Smooth muscle cell (in vitro differentiated cells): ENCODE results near the gene PRKAR1B. TPM values are rescaled to one million over a fixed set of nuclear protein-coding genes. Genes with fewer than 3 reads are reported as not detected.

Source experiments
- DNase-seq: peaks from one replicate; lab custom pipeline; 2025; ENCODE audit not compliant: unreplicated experiment; lab: John Stamatoyannopoulos, UW
- H2AFZ ChIP-seq: fragments of 200-600 bp; sonication (generic); 2 replicates; pipeline ENCODE4 v1.6.0; 2016; ENCODE audit warnings: antibody characterized with exemption, low read depth, mild to moderate bottlenecking
- H3F3A ChIP-seq: fragments of 200-600 bp; sonication (generic); 2 replicates; pipeline ENCODE4 v1.6.0; 2017; ENCODE audit warnings: antibody characterized with exemption, low read depth
- H3K27ac ChIP-seq: fragments of 200-600 bp; sonication (generic); 2 replicates; pipeline ENCODE4 v1.5.1; 2016; ENCODE audit warnings: low read depth, mild to moderate bottlenecking
- H3K27me3 ChIP-seq: fragments of 200-600 bp; sonication (generic); 2 replicates; pipeline ENCODE4 v1.6.1; 2016; ENCODE audit warnings: low read depth, mild to moderate bottlenecking
- H3K36me3 ChIP-seq: fragments of 200-600 bp; sonication (generic); 2 replicates; pipeline ENCODE4 v1.5.1; 2016; ENCODE audit warnings: low read depth
- H3K4me1 ChIP-seq: fragments of 200-600 bp; sonication (generic); 2 replicates; pipeline ENCODE4 v1.5.1; 2016; ENCODE audit warnings: low read depth
- H3K4me2 ChIP-seq: fragments of 200-600 bp; sonication (generic); 2 replicates; pipeline ENCODE4 v1.6.0; 2016; ENCODE audit warnings: mild to moderate bottlenecking
- H3K4me3 ChIP-seq: fragments of 200-600 bp; sonication (generic); 2 replicates; pipeline ENCODE4 v1.5.1; 2016; ENCODE audit warnings: mild to moderate bottlenecking
- H3K79me2 ChIP-seq: fragments of 200-600 bp; sonication (generic); 2 replicates; pipeline ENCODE4 v1.6.0; 2016; ENCODE audit warnings: low read depth, mild to moderate bottlenecking
- H3K9ac ChIP-seq: fragments of 200-600 bp; sonication (generic); 2 replicates; pipeline ENCODE4 v1.6.0; 2016; ENCODE audit warnings: low read depth
- H3K9me3 ChIP-seq: fragments of 200-600 bp; sonication (generic); replicated peaks from 2 replicates; pipeline ENCODE4 v1.5.1; 2016; ENCODE audit warnings: low read depth
- H4K20me1 ChIP-seq: fragments of 200-600 bp; sonication (generic); 2 replicates; pipeline ENCODE4 v1.6.0; 2016; ENCODE audit warnings: low read depth
- CTCF ChIP-seq: fragments of 200-600 bp; sonication (generic); IDR thresholded peaks from 2 replicates; pipeline ENCODE4 v1.5.1; 2017; ENCODE audit warnings: borderline replicate concordance, mild to moderate bottlenecking, antibody characterized with exemption; ENCODE audit not compliant: insufficient read depth, poor library complexity, severe bottlenecking
- WGBS: methylation state at CpG from one replicate; pipeline ENCODE4 v1.1.7; 2016; ENCODE audit warnings: low lambda C conversion rate; 5-methylcytosine and 5-hydroxymethylcytosine counted together
- polyA plus RNA-seq: library from polyadenylated mRNA; unstranded; fragments of >200 nt; fragmentation: Nextera tagmentation; extraction: Ambion mirVana; gene quantifications from 2 replicates; pipeline ENCODE4 v1.2.1, GENCODE V29; 2016
- total RNA-seq: library from RNA; depleted of rRNA; stranded (reverse); fragments of >200 nt; gene quantifications from 2 replicates; pipeline ENCODE4 v1.2.3, GENCODE V29; 2014

The PRKAR1B gene
- total and polyA plus RNA-seq, 2 experiments from 2014 or later = 5.3 to 10.1 TPM

- H3K27ac ChIP-seq = no peak overlapping the region
- 90% methylated on average over 13 of the region's 14 CpGs for WGBS
- H4K20me1 ChIP-seq = no peaks in the 10 kb centered on the region
- H3K9me3 ChIP-seq = no peaks in the 10 kb centered on the region
- H3K4me2 ChIP-seq = no peak overlapping the region
- no peak overlapping the region for H2AFZ ChIP-seq
- no peaks in the 10 kb centered on the region for H3K27me3 ChIP-seq
- no peaks in the 10 kb centered on the region for H3K79me2 ChIP-seq
- TF ChIP-seq CTCF = no peak
- no peak overlapping the region for H3K9ac ChIP-seq
- H3F3A ChIP-seq = no peaks in the 10 kb centered on the region
- no peaks in the 10 kb centered on the region for H3K4me1 ChIP-seq
- H3K36me3 ChIP-seq = no peaks in the 10 kb centered on the region
- no peak overlapping the region for H3K4me3 ChIP-seq
- DNase-seq = no peak
These were observed 156.3 kb downstream of the PRKAR1B start for GRCh38 chr7:570801-571070.

GRCh38 chr7:569996-570800, 156.9 kb downstream of the PRKAR1B start:
- no peaks in the 10 kb centered on the region for H3K9me3 ChIP-seq
- no peaks in the 10 kb centered on the region for H3F3A ChIP-seq
- H3K79me2 ChIP-seq = no peaks in the 10 kb centered on the region
- no peaks in the 10 kb centered on the region for H4K20me1 ChIP-seq
- H3K4me3 ChIP-seq = no peak overlapping the region
- no peak overlapping the region for H3K4me2 ChIP-seq
- 96% methylated on average over 21 of the region's 40 CpGs for WGBS
- no peak for DNase-seq
- no peak overlapping the region for H3K27ac ChIP-seq
- no peaks in the 10 kb centered on the region for H3K36me3 ChIP-seq
- no peak for TF ChIP-seq CTCF
- no peaks in the 10 kb centered on the region for H3K27me3 ChIP-seq
- no peak overlapping the region for H2AFZ ChIP-seq
- no peaks in the 10 kb centered on the region for H3K4me1 ChIP-seq
- no peak overlapping the region for H3K9ac ChIP-seq

- no peaks in the 10 kb centered on the region for H3K9me3 ChIP-seq
- H3K4me1 ChIP-seq = no peaks in the 10 kb centered on the region
- H3K36me3 ChIP-seq = no peaks in the 10 kb centered on the region
- no peaks in the 10 kb centered on the region for H3F3A ChIP-seq
- H3K27ac ChIP-seq = peak overlapping the region; percentile 84
- TF ChIP-seq CTCF = no peak
- H2AFZ ChIP-seq = no peak overlapping the region
- 95% methylated on average over 30 of the region's 30 CpGs for whole genome bisulfite sequencing
- DNase-seq = no peak
- no peaks in the 10 kb centered on the region for H3K27me3 ChIP-seq
- peak overlapping the region; percentile 57 for H3K4me2 ChIP-seq
- H3K79me2 ChIP-seq = no peaks in the 10 kb centered on the region
- H4K20me1 ChIP-seq = no peaks in the 10 kb centered on the region
- H3K4me3 ChIP-seq = no peak overlapping the region
- H3K9ac ChIP-seq = no peak overlapping the region
These were observed 157.8 kb downstream of the PRKAR1B start for GRCh38 chr7:569071-569855.
